ENCODE results near the gene KDM4D.
"Not testable (repeated sequence)": the region's sequence is repeated elsewhere in the genome, so short reads cannot be mapped to it uniquely, and the experiment has no call there.

The KDM4D gene

GRCh38 chr11:94973099-94973968 lies at the start of gene KDM4D, which contains the start of gene CWC15:
Gene KDM4D, plus strand, starts transcription at chr11:94973709. Its CDS starts 23,664 bp downstream, at chr11:94997373.
Gene CWC15, minus strand, starts transcription at chr11:94973556. Its CDS starts 1,371 bp downstream, at chr11:94972185.
- DNase-seq: peak; percentile 94

- DNase-seq: no peak
Observed at GRCh38 chr11:94924171-94924572, 49.3 kb upstream of the KDM4D start.

- DNase-seq: no peak
Observed at GRCh38 chr11:94924612-94925011, 48.9 kb upstream of the KDM4D start.

GRCh38 chr11:94925422-94926270 lies 47.9 kb upstream of the KDM4D start:
- no peak for DNase-seq

GRCh38 chr11:94926271-94926625 lies 47.3 kb upstream of the KDM4D start:
- DNase-seq: no peak

GRCh38 chr11:94926698-94927237 lies 46.7 kb upstream of the KDM4D start:
- DNase-seq: no peak

- DNase-seq: no peak
Observed at GRCh38 chr11:94928117-94928990, 45.2 kb upstream of the KDM4D start.

- DNase-seq: not testable (repeated sequence)
Observed at GRCh38 chr11:94932072-94932471, 41.4 kb upstream of the KDM4D start.

- DNase-seq: no peak
Observed at GRCh38 chr11:94932503-94932902, 41.0 kb upstream of the KDM4D start.

GRCh38 chr11:94933223-94934130 lies 40.0 kb upstream of the KDM4D start:
- DNase-seq: no peak

- DNase-seq: no peak
Observed at GRCh38 chr11:94934362-94934761, 39.1 kb upstream of the KDM4D start.

- no peak for DNase-seq
Observed at GRCh38 chr11:94934846-94935245, 38.7 kb upstream of the KDM4D start.

- DNase-seq: no peak
Observed at GRCh38 chr11:94938095-94939055, 35.1 kb upstream of the KDM4D start.

GRCh38 chr11:94939346-94939745 lies 34.2 kb upstream of the KDM4D start:
- DNase-seq: no peak

- DNase-seq: no peak
Observed at GRCh38 chr11:94941131-94941530, 32.4 kb upstream of the KDM4D start.

- no peak for DNase-seq
Observed at GRCh38 chr11:94946812-94947211, 26.7 kb upstream of the KDM4D start.

- DNase-seq: no peak
Observed at GRCh38 chr11:94948070-94948617, 25.4 kb upstream of the KDM4D start.

GRCh38 chr11:94954753-94955152 lies 18.8 kb upstream of the KDM4D start:
- no peak for DNase-seq

GRCh38 chr11:94956963-94957362 lies 16.5 kb upstream of the KDM4D start:
- DNase-seq: no peak

Measured in activated T-cell treated with anti-CD3 and anti-CD28 coated beads, Interleukin-2, amount 50 U/mL, for 1 hour (primary cell).